ENCODE results near the gene CGNL1.

CGNL1 gene

DNA sequence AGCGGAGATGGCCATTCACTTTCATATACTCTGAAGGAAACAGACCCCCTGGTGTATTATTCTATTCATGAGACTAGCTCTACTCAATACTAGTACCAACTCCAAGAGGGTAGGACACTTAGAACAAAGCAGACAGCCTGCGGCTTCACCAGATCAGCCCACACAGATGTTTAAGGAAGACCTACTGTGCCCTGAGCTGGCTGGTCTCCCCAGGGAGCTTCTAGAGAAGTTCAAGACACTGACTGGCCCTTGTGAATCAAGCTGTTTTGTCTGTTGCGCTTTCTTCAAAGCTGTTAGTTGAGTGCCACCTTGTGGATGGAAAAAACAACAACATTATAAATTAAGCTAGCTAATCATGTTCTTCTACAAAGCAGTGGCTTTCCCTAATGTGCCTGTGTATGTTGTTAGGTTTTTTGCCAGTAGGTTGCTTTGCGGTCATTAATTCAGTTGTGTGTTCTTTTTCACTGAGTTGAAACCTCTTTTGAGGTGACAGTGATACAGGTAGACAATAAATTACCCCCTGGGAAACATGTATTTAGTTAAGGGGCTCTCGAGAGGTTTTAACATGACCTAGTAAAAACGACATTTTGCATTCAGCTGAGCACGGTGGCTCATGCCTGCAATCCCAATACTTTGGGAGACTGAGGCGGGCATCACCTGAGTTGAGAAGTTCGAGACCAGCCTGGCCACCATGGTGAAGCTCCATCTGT lies 151.2 kb downstream of the CGNL1 start:
- H3K27ac ChIP-seq = no peak overlapping the region
- TF ChIP-seq, protein P1, sequence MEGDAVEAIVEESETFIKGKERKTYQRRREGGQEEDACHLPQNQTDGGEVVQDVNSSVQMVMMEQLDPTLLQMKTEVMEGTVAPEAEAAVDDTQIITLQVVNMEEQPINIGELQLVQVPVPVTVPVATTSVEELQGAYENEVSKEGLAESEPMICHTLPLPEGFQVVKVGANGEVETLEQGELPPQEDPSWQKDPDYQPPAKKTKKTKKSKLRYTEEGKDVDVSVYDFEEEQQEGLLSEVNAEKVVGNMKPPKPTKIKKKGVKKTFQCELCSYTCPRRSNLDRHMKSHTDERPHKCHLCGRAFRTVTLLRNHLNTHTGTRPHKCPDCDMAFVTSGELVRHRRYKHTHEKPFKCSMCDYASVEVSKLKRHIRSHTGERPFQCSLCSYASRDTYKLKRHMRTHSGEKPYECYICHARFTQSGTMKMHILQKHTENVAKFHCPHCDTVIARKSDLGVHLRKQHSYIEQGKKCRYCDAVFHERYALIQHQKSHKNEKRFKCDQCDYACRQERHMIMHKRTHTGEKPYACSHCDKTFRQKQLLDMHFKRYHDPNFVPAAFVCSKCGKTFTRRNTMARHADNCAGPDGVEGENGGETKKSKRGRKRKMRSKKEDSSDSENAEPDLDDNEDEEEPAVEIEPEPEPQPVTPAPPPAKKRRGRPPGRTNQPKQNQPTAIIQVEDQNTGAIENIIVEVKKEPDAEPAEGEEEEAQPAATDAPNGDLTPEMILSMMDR (conservative IDR thresholded peaks at IDR 0.05) = peak; percentile 80
- TF ChIP-seq ZFX (IDR thresholded peaks at IDR 0.05) = no peak

DNA sequence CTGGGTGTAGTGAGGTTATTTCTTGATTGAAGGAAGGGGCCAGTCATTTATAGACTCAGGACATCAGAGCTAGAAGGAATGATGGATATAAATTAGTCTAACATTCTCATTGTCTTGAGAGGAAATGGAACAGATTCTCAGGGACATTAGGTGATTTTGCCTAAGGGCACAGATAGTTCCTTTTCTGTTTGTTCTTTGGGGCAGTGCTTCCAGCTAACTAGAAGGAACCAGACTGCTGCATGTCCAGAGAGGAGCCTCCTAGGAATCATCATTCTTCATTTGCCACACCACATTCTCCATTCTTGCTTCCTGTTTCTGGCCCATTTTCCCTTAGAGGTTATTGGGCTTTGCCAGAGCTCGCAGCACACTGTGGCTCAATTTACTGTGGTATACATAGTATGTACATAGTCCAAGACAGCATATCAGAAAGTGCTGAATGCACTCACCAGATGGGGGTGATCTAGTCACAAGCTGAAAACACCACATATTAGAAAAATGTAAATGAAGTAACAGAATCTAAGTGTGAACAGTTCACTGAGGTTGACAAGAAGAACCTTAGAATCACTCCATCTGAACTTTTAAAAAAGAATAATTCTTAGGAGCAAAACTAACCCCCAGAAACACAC lies 152.7 kb downstream of the CGNL1 start:
- H3K27ac ChIP-seq = peak overlapping the region; percentile 68
- TF ChIP-seq, protein P1 (conservative IDR thresholded peaks at IDR 0.05) = peak; percentile 23
- TF ChIP-seq ZFX (IDR thresholded peaks at IDR 0.05) = no peak

DNA sequence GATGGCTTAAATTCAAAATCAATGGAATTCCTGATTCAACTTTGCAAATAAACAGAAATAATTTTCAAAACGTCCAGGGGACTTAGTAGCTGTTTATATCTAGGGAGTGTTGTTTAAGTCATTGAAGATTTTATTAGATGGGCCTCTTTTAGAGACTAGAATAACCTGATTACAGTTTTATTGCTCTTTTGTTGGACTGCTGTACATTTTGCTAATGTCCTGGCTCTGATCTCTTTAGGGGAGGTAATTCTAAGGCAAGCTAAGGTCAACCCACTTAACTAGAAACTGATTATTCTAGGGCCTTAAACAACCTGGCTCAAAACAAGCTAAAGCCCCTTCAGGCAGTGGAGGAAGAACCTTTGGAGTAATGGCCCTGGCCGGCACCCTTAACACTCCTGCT lies 153.4 kb downstream of the CGNL1 start:
- TF ChIP-seq, protein P1 (conservative IDR thresholded peaks at IDR 0.05) = no peak
- no peak for TF ChIP-seq ZFX (IDR thresholded peaks at IDR 0.05)
- H3K27ac ChIP-seq = peak overlapping the region; percentile 65

DNA sequence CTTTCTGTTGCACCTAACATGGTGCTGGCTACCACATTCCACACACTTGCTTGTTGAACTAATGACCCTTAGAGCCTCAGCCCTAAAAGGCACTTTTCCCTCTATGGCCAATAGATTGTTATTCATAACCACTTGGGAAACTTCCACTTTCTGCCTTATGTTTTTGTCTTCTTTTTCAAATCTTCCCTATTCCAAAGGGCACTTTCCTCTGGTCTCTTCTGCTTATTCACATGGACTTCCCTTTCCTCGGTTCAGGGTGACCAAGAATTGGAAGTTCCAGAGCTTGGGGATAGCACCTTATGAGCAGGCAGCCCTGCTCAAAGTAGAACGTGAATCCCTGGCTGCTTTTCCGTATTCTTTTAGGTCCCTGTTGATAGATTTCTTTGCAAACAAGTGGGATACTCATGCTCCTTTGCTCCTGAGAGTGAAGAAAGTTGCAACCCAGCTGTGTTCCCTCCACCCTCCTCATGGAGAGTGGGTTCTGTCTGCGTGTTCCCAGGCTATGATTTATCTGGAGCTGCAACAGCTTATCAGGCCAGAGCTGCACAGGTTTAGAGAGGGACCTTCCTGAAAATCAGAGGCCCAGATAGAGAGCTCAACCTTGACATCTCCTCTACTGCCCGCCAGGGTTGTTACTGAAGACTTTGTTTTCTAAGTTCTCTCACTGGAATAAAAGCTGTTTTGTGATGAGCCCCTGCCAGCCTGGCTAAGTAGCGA lies 156.6 kb downstream of the CGNL1 start:
- H3K27ac ChIP-seq = no peak overlapping the region

DNA sequence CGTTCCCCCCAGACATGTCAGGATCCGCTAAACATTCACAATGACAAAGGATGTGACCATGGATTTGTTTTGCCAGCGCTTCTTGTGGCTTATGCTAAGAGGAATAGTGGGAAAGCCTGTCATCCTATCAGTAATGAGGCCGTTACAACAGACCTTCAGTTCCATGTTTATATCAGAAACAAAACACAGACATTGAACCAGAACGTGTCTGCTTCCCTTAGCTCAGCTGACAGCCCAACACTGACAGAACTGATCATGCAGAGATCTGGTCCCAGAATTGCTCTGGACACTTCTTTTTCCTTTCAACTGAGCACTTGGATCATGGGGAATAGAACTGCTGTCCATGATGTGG lies 157.1 kb downstream of the CGNL1 start:
- no peak overlapping the region for H3K27ac ChIP-seq
- no peak for TF ChIP-seq ZFX (IDR thresholded peaks at IDR 0.05)

More for the DNA sequence above, 156.6 kb downstream of the CGNL1 start:
- TF ChIP-seq, protein P1 (conservative IDR thresholded peaks at IDR 0.05) = no peak
- no peak for TF ChIP-seq ZFX (IDR thresholded peaks at IDR 0.05)

DNA sequence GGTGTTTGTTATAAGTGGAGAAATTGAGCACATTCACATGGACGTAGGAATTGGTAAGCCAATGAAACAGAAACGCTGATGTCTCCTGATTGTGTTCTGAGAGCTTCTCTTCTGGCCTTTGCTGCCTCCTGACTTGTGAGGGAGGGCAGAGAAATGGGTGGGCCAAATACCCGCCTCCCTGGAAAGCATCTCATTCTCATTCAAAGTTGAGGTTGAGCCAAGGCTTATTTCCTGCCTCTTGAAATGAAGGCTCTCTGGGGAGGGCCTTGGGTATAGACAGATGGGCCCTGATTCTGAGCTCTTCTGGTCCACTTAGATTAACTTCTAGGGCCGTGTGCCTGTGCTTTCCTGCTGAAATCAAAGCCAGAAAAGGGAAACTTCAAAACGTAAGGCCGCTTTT lies 158.0 kb downstream of the CGNL1 start:
- TF ChIP-seq, protein P1 (conservative IDR thresholded peaks at IDR 0.05) = no peak
- TF ChIP-seq ZFX (IDR thresholded peaks at IDR 0.05) = no peak
- no peak overlapping the region for H3K27ac ChIP-seq

DNA sequence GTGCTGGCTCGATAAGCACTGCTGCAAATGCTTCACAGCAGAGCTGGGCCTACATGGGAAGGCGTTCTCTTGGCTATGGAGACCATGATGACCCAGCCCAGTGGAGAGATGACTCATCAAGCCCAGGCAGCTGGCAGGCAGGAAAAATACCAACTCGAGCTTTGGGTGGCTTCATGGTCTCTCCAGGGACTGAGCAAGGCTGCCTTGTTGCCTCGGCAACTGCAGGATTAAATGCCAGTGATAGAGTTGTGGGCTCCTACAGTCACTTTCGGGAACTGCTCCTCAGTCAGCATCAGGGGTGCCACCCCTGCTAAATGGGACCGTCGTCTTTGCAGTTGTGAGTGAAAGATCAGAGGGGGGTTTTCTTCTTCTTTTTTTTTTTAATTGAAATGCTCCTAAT lies 160.8 kb downstream of the CGNL1 start:
- no peak for TF ChIP-seq ZFX (IDR thresholded peaks at IDR 0.05)
- TF ChIP-seq, protein P1 (conservative IDR thresholded peaks at IDR 0.05) = no peak
- no peak overlapping the region for H3K27ac ChIP-seq

Measured in C4-2B (cell line).